ENCODE measurements around the gene BUD31.
A peak's percentile ranks its signal among the peaks of the same experiment; 100 is the strongest.

GRCh38 chr7:99408379-99409191 is at the start of gene BUD31, which contains the start of gene PDAP1:
- TF ChIP-seq ZNF8 (CRISPR knock-in tag; IDR thresholded peaks at IDR 0.05) = no peak
- no peak for TF ChIP-seq PATZ1 (CRISPR knock-in tag; IDR thresholded peaks at IDR 0.05; ENCODE audit: borderline replicate concordance)
- TF ChIP-seq RARB (CRISPR knock-in tag; IDR thresholded peaks at IDR 0.05) = no peak
- no peak for TF ChIP-seq PPARA (CRISPR knock-in tag; IDR thresholded peaks at IDR 0.05; ENCODE audit: borderline replicate concordance)
- TF ChIP-seq TOX (CRISPR knock-in tag; IDR thresholded peaks at IDR 0.05; ENCODE audit: borderline replicate concordance) = no peak
- no peak for TF ChIP-seq ZFP30 (CRISPR knock-in tag; IDR thresholded peaks at IDR 0.05)
- TF ChIP-seq CREB5 (CRISPR knock-in tag; IDR thresholded peaks at IDR 0.05; ENCODE audit: low read depth) = peak; percentile 71; the same call in 1 of the 2 replicates
- TF ChIP-seq OSR1 (CRISPR knock-in tag; IDR thresholded peaks at IDR 0.05) = no peak
- TF ChIP-seq POU6F1 (CRISPR knock-in tag; IDR thresholded peaks at IDR 0.05; ENCODE audit: borderline replicate concordance, low read depth) = no peak
- TF ChIP-seq CSDC2 (CRISPR knock-in tag; IDR thresholded peaks at IDR 0.05) = no peak
- TF ChIP-seq ZNF565 (CRISPR knock-in tag; conservative IDR thresholded peaks at IDR 0.05; ENCODE audit: low read depth) = no peak
- TF ChIP-seq SNAI2 (CRISPR knock-in tag; IDR thresholded peaks at IDR 0.05) = no peak
- no peak for TF ChIP-seq TCF4 (CRISPR knock-in tag; IDR thresholded peaks at IDR 0.05; ENCODE audit: borderline replicate concordance)

Measured in SK-N-SH treated with all-trans-retinoic acid at 6 μM for 48 hours (cell line).